Gastrocnemius medialis (tissue), 4 donors: ENCODE data around the gene CLEC10A.

ENCODE experiments used
- CTCF ChIP-seq, 5 experiments: fragments of 450-650 bp in 3 of 5; fragments of 200-600 bp in 2 of 5; sonication (generic) in 2 of 5; IDR thresholded peaks in 4 of 5; conservative IDR thresholded peaks in 1 of 5; 1 replicate in 4 of 5; 2 replicates in 1 of 5; pipeline ENCODE4 v1.5.1; 2016 to 2019; ENCODE audit warnings: antibody characterized with exemption in 5 of 5, mild to moderate bottlenecking in 3 of 5, moderate library complexity in 3 of 5
- POLR2A ChIP-seq, 2 donors: fragments of 450-650 bp; IDR thresholded peaks; one replicate each; pipeline ENCODE4 v1.6.1; 2017; ENCODE audit warnings: antibody characterized with exemption in 2 of 2, mild to moderate bottlenecking in 2 of 2, moderate library complexity in 2 of 2

GRCh38 chr17:7128160-7128559, 48.1 kb upstream of the CLEC10A start:
- no peak for TF ChIP-seq CTCF (IDR thresholded peaks at IDR 0.05 in 4 of 5, conservative IDR thresholded peaks at IDR 0.05 in 1 of 5)
- TF ChIP-seq POLR2A (IDR thresholded peaks at IDR 0.05) = no peak
